Stimulated activated CD4-positive, alpha-beta T cell treated with anti-CD3 and anti-CD28 coated beads, Interleukin-4, amount 100 ng/mL, for 1 hour (primary cell): ENCODE results near the gene MT1B.

Source experiments
- DNase-seq: peaks from one replicate; pipeline ENCODE4 v3.0.0-alpha.2; 2020

Gene MT1B

DNA sequence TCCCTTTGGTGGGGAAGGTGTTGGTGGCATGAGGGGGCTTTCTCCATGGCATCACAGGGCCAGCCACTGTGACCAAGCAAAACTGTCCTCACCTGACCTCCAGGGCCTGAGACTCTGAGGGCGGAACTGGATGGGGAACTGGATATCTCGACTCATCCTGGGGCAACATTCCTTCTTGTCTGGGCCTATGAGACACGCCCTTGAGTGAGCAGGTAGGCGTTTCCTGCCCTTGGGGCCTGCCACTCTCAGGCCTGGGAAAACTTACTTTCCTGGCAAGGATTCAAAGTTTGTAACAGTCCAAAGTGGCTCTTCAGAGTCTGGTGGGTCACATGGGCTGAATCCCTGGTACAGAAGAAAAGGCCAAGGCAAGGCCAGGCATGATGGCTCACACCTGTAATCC lies 40.2 kb downstream of the MT1B start:
- DNase-seq: no peak

DNA sequence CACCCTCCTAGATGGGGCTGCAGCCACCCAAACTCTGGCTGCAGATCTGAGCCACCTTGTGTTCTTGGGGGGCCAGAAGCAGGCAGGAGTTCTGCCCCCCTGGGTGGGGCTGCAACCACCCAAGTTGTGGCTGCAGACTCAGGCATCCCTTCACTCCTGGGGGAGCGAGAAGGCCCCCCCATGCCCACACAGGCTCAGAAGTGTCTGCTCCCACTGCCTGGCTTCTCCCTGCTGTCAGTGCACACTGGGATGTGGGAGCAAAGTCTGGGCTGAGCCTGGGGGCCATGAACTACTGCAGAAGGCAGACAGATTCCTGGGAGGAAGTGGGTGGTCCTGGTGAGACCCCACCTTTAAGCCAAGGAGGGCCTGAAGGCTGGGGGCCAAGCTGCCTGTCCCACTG lies 43.6 kb downstream of the MT1B start:
- DNase-seq: no peak

DNA sequence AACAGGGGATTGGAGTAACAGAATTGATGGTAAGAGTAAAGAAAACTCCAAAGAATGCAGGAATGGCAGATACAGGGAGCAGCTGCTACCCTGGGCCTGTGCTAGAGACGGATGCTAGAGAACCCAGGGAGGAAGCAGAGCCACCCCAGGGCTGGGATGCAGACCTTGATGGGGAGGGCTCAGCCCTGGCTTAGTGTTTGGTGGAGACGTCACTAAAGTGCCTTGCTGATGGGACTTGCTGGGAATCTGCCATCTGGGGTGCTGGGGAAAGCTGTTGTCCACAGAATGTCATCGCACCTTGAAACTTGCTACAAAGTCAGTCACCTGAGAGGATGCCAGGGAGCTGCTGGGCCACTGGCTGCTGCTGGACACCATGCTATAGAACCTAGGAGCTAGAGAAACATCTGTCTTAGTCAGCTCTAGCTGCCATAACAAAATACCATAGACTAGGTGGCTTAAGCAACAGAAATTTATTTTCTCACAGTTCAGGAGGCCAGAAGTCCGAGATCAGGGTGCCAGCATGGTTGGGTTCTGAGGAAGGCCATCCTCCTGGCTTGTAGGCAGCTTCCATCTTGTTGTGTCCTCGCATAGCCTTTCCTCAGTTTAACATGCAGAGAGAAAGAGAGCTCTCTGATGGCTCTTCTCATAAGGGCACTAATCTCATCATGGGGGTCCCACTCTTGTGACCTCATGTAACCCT lies 45.9 kb downstream of the MT1B start:
- no peak for DNase-seq

DNA sequence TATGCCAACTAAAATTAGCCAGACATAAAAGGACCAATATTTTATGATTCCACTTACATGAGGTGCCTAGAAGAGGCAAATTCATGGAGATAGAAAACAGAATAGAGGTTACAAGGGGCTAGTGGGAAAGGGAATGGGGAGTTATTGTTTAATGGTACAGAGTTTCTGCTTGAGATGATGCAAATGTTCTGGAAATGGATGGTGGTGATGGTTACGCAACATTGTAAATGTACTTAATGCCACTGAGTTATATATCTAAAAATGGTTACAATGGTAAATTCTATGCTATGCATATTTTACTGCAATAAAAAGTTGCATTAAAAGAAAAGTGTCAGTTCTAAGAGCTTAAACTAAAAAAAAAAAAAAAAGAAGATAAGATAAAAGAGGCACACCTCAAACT lies 48.5 kb downstream of the MT1B start:
- no peak for DNase-seq

- no peak for DNase-seq
These were observed 48.9 kb downstream of the MT1B start for GRCh38 chr16:56700631-56701030.

DNA sequence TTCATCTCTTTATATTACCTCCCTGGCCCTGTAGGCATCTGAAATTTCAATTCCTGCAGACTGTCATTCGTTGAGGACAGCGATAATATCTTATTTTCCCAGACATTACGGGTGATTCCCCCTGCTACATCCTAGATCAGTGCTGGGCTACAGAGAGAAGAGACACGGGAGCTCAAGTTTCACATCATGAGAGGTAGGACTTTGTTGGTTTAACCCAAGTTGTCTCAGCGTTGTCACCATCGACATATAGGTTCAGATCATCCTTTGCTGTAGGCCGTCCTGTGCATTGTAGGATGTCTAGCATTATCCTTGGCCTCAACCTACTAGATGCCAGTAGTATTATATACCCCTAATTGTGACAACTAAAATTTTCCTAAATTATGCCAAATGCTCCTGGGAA lies 49.8 kb downstream of the MT1B start:
- DNase-seq: no peak
